ENCODE measurements around the gene SPI1.

GRCh38 chr11:47326198-47326597, 52.1 kb downstream of the SPI1 start:
- TF ChIP-seq CTCF (IDR thresholded peaks at IDR 0.05), result no peak
- no peak for TF ChIP-seq EZH2phosphoT487 (IDR thresholded peaks at IDR 0.05)

Data from neural progenitor cell (in vitro differentiated cells).